Esophagus muscularis mucosa (tissue), 4 donors: ENCODE data around the gene PPP1R16B.

Experiments
- CTCF ChIP-seq, 3 experiments: fragments of 200-600 bp in 2 of 3; fragments of 450-650 bp in 1 of 3; sonication (generic) in 2 of 3; IDR thresholded peaks; one replicate each; pipeline ENCODE4 v1.5.1; 2017 to 2019; ENCODE audit warnings: antibody characterized with exemption in 3 of 3, mild to moderate bottlenecking in 2 of 3, moderate library complexity in 1 of 3
- EP300 ChIP-seq: sonication (generic); formaldehyde crosslinking; IDR thresholded peaks from one replicate; pipeline ENCODE4 v1.6.1; 2017; ENCODE audit warnings: antibody characterized with exemption
- POLR2A ChIP-seq: fragments of 450-650 bp; IDR thresholded peaks from one replicate; pipeline ENCODE4 v1.6.1; 2017; ENCODE audit warnings: antibody characterized with exemption, moderate library complexity, mild to moderate bottlenecking, low read depth
- POLR2AphosphoS5 ChIP-seq, 2 donors: sonication (generic); formaldehyde crosslinking; IDR thresholded peaks; one replicate each; pipeline ENCODE4 v1.6.1; 2017; ENCODE audit warnings: antibody characterized with exemption in 2 of 2

- TF ChIP-seq EP300 (no peak), POLR2A (no peak), CTCF (IDR thresholded peaks at IDR 0.05) (no peak), POLR2AphosphoS5 (IDR thresholded peaks at IDR 0.05) (no peak)
Observed at GRCh38 chr20:38864662-38865061, 59.2 kb downstream of the PPP1R16B start.
